Measurements from ENCODE around the gene SH3BP5L. TPM values are rescaled to one million over a fixed set of nuclear protein-coding genes. Genes with fewer than 3 reads are reported as not detected.

SH3BP5L gene
- total RNA-seq, 4 donors from 2014 or later: 23.5 to 41.2 (median 29.4) TPM

DNA sequence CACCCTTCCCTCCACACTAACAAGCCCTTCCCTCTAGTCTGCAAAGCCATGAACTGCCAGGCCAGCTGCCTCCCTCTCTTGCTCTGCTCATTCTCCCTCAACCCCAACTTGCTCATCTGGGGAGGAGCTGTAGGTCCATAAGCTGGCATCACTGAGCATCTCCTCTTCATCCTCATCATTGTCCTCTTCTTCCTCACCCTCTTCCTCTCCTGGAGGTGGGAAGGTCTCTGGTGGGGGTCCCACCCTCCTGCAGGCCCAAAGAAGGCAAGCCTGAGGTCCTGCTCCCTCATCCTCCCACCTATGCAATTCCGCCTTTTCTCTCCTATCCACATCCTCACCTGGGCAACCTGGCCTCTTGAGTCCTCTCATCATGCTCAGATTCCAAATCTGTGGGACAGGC lies 30.5 kb upstream of the SH3BP5L start:
- 100% methylated on average over 1 of the region's 1 CpG for WGBS
- peaks cover 27% of the 10 kb centered on the region for H3K36me3 ChIP-seq
- H3K27ac ChIP-seq: no peak overlapping the region
- H3K4me1 ChIP-seq: peaks cover 28% of the 10 kb centered on the region
- H3K4me3 ChIP-seq: no peak overlapping the region
- TF ChIP-seq EP300 (IDR thresholded peaks at IDR 0.05) (no peak), POLR2A (IDR thresholded peaks at IDR 0.05) (no peak), POLR2AphosphoS5 (IDR thresholded peaks at IDR 0.05) (no peak)
- TF ChIP-seq, protein P1, sequence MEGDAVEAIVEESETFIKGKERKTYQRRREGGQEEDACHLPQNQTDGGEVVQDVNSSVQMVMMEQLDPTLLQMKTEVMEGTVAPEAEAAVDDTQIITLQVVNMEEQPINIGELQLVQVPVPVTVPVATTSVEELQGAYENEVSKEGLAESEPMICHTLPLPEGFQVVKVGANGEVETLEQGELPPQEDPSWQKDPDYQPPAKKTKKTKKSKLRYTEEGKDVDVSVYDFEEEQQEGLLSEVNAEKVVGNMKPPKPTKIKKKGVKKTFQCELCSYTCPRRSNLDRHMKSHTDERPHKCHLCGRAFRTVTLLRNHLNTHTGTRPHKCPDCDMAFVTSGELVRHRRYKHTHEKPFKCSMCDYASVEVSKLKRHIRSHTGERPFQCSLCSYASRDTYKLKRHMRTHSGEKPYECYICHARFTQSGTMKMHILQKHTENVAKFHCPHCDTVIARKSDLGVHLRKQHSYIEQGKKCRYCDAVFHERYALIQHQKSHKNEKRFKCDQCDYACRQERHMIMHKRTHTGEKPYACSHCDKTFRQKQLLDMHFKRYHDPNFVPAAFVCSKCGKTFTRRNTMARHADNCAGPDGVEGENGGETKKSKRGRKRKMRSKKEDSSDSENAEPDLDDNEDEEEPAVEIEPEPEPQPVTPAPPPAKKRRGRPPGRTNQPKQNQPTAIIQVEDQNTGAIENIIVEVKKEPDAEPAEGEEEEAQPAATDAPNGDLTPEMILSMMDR (IDR thresholded peaks at IDR 0.05): no peak
- no peaks in the 10 kb centered on the region for H3K27me3 ChIP-seq
- DNase-seq (ENCODE audit: low spot score in 2 of 2): no peak
- no peaks in the 10 kb centered on the region for H3K9me3 ChIP-seq

DNA sequence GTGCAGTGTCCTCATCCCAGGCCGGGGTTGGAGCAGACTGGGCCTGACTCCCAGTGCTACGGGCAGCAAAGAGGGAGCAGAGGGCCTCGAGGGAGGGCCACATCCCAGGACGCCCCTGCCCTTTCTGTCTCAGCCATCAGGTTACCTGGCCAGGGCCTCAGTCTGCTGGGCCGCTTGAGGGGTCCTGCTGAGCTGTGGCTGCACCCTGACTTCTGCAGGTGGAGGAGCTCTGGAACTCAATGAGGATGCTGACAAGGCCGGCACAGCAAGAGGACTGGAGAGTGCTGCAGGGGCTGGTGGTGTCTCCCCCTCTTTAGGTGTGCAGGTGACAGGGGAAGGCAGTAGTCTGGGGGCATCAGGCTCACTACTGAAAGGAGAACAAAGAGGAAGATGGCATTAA lies 29.9 kb upstream of the SH3BP5L start:
- Histone ChIP-seq H3K9me3 (no peaks in the 10 kb centered on the region), H3K36me3 (peaks cover 33% of the 10 kb centered on the region), H3K27ac (no peak overlapping the region), H3K27me3 (no peaks in the 10 kb centered on the region), H3K4me1 (peaks cover 28% of the 10 kb centered on the region), H3K4me3 (no peak overlapping the region)
- WGBS: 100% methylated on average over 1 of the region's 6 CpGs
- DNase-seq (ENCODE audit: low spot score in 2 of 2): no peak
- no peak for TF ChIP-seq POLR2A (IDR thresholded peaks at IDR 0.05)
- TF ChIP-seq, protein P1 (IDR thresholded peaks at IDR 0.05): no peak
- no peak for TF ChIP-seq POLR2AphosphoS5 (IDR thresholded peaks at IDR 0.05)
- TF ChIP-seq EP300 (IDR thresholded peaks at IDR 0.05): no peak

DNA sequence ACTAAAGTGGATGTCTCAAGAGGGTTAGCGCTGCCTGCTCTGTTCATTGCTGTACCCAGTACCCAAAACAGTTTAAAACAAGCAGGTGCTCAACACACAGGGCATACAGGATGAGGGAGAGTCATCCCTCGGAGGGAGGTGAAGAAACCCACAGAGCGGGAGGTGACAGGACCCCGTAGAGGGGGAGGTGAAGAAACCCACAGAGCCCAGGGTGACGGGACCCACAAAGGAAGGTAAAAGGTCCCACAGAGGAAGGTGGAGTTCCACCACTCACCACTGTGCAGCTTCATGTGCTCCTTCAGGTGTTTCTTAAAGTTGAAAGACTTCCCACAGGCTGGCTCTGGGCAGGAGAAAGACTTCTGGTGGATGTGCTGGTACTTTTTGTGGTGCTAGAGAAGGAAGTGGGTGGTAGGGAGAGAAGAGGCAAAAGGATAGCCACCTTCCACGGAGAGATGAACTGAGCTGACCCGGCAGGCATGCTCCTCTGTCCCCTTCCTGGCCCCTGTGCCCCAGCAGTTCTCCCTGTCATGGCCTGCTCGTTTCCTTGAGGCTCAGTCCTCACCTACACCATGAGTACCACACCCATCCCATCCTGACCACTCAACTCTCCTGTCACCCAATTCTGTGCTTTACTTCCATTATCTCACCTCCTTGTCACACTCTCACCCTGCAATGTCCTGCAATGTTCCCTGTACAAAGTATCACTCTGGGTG lies 28.1 kb upstream of the SH3BP5L start:
- Histone ChIP-seq H3K36me3 (peaks cover 51% of the 10 kb centered on the region), H3K9me3 (no peaks in the 10 kb centered on the region), H3K4me1 (peaks cover 21% of the 10 kb centered on the region), H3K27me3 (no peaks in the 10 kb centered on the region), H3K27ac (no peak overlapping the region), H3K4me3 (no peak overlapping the region)
- TF ChIP-seq, protein P1 (IDR thresholded peaks at IDR 0.05): no peak
- WGBS: 84% methylated on average over 8 of the region's 8 CpGs
- no peak for DNase-seq (ENCODE audit: low spot score in 2 of 2)

DNA sequence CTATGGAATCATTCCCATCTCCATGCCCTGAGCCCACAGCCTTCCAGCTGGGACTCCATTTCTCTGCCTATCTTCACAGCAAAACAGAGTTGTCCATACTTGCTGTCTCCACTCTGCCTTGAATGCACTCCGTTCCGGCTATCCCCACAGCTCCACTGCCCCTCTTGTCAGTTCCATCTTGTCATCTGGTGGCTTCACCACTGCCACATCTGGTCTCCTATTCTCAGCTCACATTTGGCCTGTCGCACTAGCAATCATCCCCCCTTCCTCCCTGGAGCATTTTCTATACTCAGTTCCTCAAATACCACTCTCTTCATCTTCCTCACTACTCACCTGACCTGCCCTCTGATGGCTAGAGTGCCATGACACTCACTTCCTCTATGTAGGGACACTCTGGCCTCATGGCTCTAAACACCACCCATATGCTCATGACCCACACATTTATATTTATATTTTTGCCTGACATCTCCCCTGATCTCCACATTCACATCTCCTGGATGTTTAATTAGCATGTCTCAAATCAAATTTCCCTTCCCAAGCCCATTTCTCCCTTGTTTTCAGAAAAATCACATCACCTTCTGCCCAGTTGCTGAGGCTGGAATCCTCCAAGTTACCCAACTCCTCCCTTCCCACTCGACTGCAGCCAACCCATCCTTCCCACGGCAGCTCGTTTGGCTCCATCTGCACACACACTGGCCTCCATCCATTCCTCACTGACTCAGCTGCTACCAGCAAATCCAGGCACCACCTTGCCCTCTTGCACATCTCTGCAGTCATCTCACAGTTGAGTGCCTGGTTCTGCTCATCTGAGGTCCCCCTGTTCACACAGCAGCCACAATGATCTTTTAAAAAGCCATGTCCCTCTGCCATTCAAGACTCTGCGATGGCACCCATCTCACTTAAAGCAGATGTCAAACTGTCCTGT lies 27.0 kb upstream of the SH3BP5L start:
- H3K27me3 ChIP-seq: no peaks in the 10 kb centered on the region
- 71% methylated on average over 7 of the region's 7 CpGs for WGBS
- H3K27ac ChIP-seq: no peak overlapping the region
- H3K4me1 ChIP-seq: peaks cover 10% of the 10 kb centered on the region
- H3K9me3 ChIP-seq: no peaks in the 10 kb centered on the region
- no peak for TF ChIP-seq EP300 (IDR thresholded peaks at IDR 0.05)
- TF ChIP-seq POLR2AphosphoS5 (IDR thresholded peaks at IDR 0.05): no peak
- TF ChIP-seq, protein P1 (IDR thresholded peaks at IDR 0.05): no peak
- TF ChIP-seq POLR2A (IDR thresholded peaks at IDR 0.05): no peak
- no peak overlapping the region for H3K4me3 ChIP-seq
- DNase-seq (ENCODE audit: low spot score in 2 of 2): no peak
- H3K36me3 ChIP-seq: peaks cover 62% of the 10 kb centered on the region

DNA sequence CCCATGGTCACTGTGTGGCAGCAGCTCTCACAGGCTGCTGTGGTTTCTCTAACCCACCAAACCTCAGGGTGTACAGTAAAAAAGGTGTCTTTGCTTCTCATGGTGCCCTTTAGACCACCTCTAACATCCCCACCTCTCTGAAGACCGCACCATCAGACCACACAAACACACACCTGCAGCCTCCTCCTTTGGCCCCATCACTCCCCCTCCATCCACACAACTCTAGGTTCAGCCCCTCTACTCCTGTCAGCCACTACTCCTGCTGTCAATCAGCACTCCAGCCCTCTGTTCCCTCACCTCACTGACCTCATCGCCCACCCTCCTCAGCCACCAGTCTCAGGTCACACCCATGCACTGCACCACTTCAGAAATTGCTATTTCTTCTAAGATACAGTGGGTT lies 25.7 kb upstream of the SH3BP5L start:
- DNase-seq (ENCODE audit: low spot score in 2 of 2): no peak
- Histone ChIP-seq H3K4me3 (no peak overlapping the region), H3K27ac (no peak overlapping the region), H3K36me3 (peaks cover 75% of the 10 kb centered on the region), H3K9me3 (no peaks in the 10 kb centered on the region), H3K27me3 (no peaks in the 10 kb centered on the region), H3K4me1 (no peaks in the 10 kb centered on the region)
- WGBS: 91% methylated on average over 2 of the region's 2 CpGs
- TF ChIP-seq, protein P1 (IDR thresholded peaks at IDR 0.05): no peak
- TF ChIP-seq EP300 (IDR thresholded peaks at IDR 0.05) (no peak), POLR2AphosphoS5 (IDR thresholded peaks at IDR 0.05) (no peak), POLR2A (IDR thresholded peaks at IDR 0.05) (no peak)

All from suprapubic skin (tissue), 4 donors.